Nephron (organoid): ENCODE data around the gene POLR3E.
"Not testable (repeated sequence)": the region's sequence is repeated elsewhere in the genome, so short reads cannot be mapped to it uniquely, and the experiment has no call there.

Experiments used
- H3K27ac Mint-ChIP-seq, 3 experiments: 2 replicates each; pipeline ENCODE4 v1.8.0; 2020; ENCODE audit warnings: mixed read lengths in 3 of 3, mild to moderate bottlenecking in 2 of 3, moderate library complexity in 1 of 3
- H3K27me3 Mint-ChIP-seq: 2 replicates; pipeline ENCODE4 v1.8.0; 2021; ENCODE audit warnings: low read depth, mild to moderate bottlenecking, moderate library complexity, mixed read lengths
- H3K36me3 Mint-ChIP-seq: 2 replicates; pipeline ENCODE4 v1.8.0; 2020; ENCODE audit warnings: low read depth, mixed read lengths
- H3K4me1 Mint-ChIP-seq: 2 replicates; pipeline ENCODE4 v1.8.0; 2020; ENCODE audit warnings: mixed read lengths
- H3K4me3 Mint-ChIP-seq, 3 experiments: 2 replicates each; pipeline ENCODE4 v1.8.0; 2020; ENCODE audit warnings: mild to moderate bottlenecking in 3 of 3, mixed read lengths in 3 of 3, moderate library complexity in 2 of 3
- H3K9me3 Mint-ChIP-seq: 2 replicates; pipeline ENCODE4 v1.8.0; 2020; ENCODE audit warnings: mixed read lengths
- CTCF ChIP-seq, 3 experiments: fragments of 200-600 bp; sonication (generic); IDR thresholded peaks; one replicate each; pipeline ENCODE4 v1.5.0; 2021; ENCODE audit warnings: antibody characterized with exemption in 3 of 3; ENCODE audit not compliant: unreplicated experiment in 3 of 3

Gene POLR3E

DNA sequence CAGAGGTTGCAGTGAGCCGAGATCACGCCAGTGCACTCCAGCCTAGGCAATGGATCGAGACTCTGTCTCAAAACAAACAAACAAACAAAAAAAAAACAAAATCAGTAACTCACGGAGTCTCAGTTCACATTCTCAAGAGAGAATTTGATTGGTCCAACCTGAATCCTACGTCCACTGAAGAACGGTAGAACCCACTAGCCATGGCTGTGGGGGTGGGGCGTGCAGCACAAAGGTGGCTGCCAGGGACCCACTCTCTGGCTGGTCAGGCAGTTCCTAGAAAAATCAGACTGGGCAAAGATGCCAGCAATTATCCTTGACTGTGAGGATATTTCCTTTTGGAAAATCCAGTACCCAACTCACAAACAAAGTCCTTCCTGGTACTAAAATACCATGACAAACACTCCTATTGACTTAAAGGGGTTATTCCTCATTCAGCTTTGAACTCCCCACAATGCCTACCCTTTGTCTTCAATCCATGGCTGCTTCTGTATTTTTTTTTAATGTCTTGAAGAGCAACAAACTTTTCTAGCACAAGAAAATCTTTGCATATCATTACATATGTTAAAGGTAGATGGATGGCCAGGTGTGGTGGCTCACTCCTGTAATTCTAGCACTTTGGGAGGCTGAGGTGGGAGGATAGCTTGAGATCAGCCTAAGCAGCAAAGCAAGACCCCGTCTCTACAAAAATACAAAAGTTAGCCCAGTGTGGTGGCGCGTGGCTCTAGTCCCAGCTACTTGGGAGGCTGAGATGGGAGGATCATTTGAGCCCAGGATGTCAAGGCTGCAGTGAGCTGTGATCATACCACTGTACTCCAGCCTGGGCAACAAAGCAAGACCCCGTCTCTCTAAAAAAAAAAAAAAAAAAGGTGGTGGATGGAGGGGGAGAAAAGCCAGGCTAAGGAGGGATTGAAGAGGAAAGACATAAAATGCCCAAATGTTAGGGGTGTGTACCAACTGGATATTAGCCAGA, 3.8 kb upstream of the POLR3E start:
- no peaks in the 10 kb centered on the region for H3K36me3 Mint-ChIP-seq
- H3K4me3 Mint-ChIP-seq = peak overlapping the region in 1 of 3 experiments; percentile 31
- peaks cover 16% of the 10 kb centered on the region for H3K4me1 Mint-ChIP-seq
- H3K9me3 Mint-ChIP-seq = no peaks in the 10 kb centered on the region
- H3K27me3 Mint-ChIP-seq = peaks cover 9% of the 10 kb centered on the region
- H3K27ac Mint-ChIP-seq = no peak overlapping the region
- TF ChIP-seq CTCF (IDR thresholded peaks at IDR 0.05; ENCODE audit: unreplicated experiment in 3 of 3) = no peak

DNA sequence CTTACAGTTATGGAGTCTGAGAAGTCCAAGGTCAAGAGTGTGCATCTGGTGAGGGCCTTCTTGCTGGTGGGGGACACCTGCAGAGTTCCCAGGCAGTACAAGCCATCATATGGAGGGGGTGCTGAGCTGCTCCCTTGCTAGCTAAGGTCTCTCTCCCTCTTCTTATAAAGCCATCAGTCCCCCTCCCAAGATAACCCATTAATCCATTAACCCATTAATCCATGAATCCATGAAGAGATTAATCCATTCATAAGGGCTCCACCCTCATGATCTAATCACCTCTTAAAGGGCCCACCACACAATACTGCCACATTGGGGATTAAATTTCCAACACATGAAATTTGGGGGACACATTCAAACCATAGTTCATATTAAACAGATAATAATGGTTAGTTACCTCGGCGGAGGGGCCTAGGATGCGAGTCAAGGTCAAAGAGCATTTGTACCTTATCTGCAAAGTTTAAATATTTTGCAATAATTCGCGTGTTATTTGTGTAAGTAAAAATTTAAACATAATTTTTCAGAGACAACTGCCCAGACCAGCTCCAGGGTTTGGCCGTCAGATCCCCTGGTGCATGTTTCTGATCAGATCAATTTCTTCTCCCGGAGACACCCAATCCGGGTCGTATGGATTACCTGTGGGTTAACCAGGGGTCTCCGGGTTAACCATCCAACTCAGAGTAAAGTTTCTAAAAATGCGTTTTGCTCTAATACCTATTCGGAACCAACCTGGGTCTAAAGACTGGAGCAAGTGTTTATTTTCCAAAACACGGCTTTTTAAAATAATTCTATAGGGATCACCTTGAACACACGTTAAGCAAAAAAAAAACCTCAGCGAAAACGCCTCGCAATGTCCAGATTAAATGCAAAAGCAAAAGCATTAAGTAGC, 740 bp upstream of the POLR3E start:
- peaks cover 9% of the 10 kb centered on the region for H3K27me3 Mint-ChIP-seq
- H3K4me1 Mint-ChIP-seq = peaks cover 32% of the 10 kb centered on the region
- H3K27ac Mint-ChIP-seq = peak overlapping the region in 1 of 3 experiments; percentile 84
- TF ChIP-seq CTCF (IDR thresholded peaks at IDR 0.05; ENCODE audit: unreplicated experiment in 3 of 3) = no peak
- peak overlapping the region; percentile 95 to 99 (median 97) for H3K4me3 Mint-ChIP-seq
- no peaks in the 10 kb centered on the region for H3K36me3 Mint-ChIP-seq
- no peaks in the 10 kb centered on the region for H3K9me3 Mint-ChIP-seq

GRCh38 chr16:22297871-22298733, 893 bp downstream of the POLR3E start:
- Mint-ChIP-seq H3K4me1 (peaks cover 29% of the 10 kb centered on the region), H3K27me3 (peaks cover 9% of the 10 kb centered on the region), H3K36me3 (peaks cover 7% of the 10 kb centered on the region), H3K9me3 (no peaks in the 10 kb centered on the region), H3K27ac (peak overlapping the region; percentile 96), H3K4me3 (peak overlapping the region; percentile 95 to 99 (median 97))
- no peak for TF ChIP-seq CTCF (IDR thresholded peaks at IDR 0.05; ENCODE audit: unreplicated experiment in 3 of 3)

- Mint-ChIP-seq H3K27me3 (peaks cover 5% of the 10 kb centered on the region), H3K27ac (no peak overlapping the region), H3K9me3 (no peaks in the 10 kb centered on the region), H3K36me3 (peaks cover 10% of the 10 kb centered on the region), H3K4me3 (peak overlapping the region; percentile 47 to 99 (median 97)), H3K4me1 (peaks cover 29% of the 10 kb centered on the region)
- TF ChIP-seq CTCF (IDR thresholded peaks at IDR 0.05; ENCODE audit: unreplicated experiment in 3 of 3) = no peak
These were observed 1.8 kb downstream of the POLR3E start for GRCh38 chr16:22299036-22299435.

- TF ChIP-seq CTCF (IDR thresholded peaks at IDR 0.05; ENCODE audit: unreplicated experiment in 3 of 3) = peak; percentile 37 to 43 (median 43)
- H3K9me3 Mint-ChIP-seq = no peaks in the 10 kb centered on the region
- peaks cover 29% of the 10 kb centered on the region for H3K4me1 Mint-ChIP-seq
- peak overlapping the region; percentile 38 to 68 (median 60) for H3K4me3 Mint-ChIP-seq
- no peak overlapping the region for H3K27ac Mint-ChIP-seq
- peaks cover 14% of the 10 kb centered on the region for H3K36me3 Mint-ChIP-seq
- H3K27me3 Mint-ChIP-seq = peaks cover 4% of the 10 kb centered on the region
These were observed 3.3 kb downstream of the POLR3E start for GRCh38 chr16:22300427-22301071.

DNA sequence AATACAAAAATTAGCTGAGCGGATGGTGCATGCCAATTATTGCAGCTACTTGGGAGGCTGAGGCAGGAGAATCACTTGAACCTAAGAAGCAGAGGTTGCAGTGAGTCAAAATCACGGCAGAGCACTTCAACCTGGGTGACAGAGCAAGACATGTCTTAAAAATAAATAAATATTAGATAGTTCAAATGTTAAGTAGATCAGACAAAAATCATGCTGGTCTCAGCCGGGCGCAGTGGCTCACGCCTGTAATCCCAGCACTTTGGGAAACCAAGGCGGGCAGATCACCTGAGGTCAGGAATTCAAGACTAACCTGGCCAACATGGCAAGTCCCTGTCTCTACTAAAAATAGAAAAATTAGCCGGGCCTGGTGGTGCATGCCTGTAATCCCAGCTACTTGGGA, 4.2 kb downstream of the POLR3E start:
- peaks cover 24% of the 10 kb centered on the region for H3K4me1 Mint-ChIP-seq
- H3K27me3 Mint-ChIP-seq, H3K4me3 Mint-ChIP-seq, H3K9me3 Mint-ChIP-seq, H3K27ac Mint-ChIP-seq: not testable (repeated sequence)
- H3K36me3 Mint-ChIP-seq = peaks cover 14% of the 10 kb centered on the region
